GM21717 (cell line): ENCODE measurements around the gene GATD1.
"Not testable (repeated sequence)": the region's sequence is repeated elsewhere in the genome, so short reads cannot be mapped to it uniquely, and the experiment has no call there.

Experiments
- ATAC-seq: cut with Tn5 transposase; IDR thresholded peaks from one replicate; pipeline ENCODE4 v1.9.1; 2021; ENCODE audit warnings: mild to moderate bottlenecking, moderate library complexity; ENCODE audit not compliant: unreplicated experiment

The GATD1 gene

GRCh38 chr11:765025-765801, 12.1 kb downstream of the GATD1 start:
- ATAC-seq = no peak

- no peak for ATAC-seq
These were observed 12.8 kb downstream of the GATD1 start for GRCh38 chr11:764322-765024.

GRCh38 chr11:763549-764321, 13.6 kb downstream of the GATD1 start:
- ATAC-seq = no peak

- ATAC-seq = no peak
These were observed 14.2 kb downstream of the GATD1 start for GRCh38 chr11:763073-763463.

GRCh38 chr11:762421-763072, 14.7 kb downstream of the GATD1 start:
- no peak for ATAC-seq

- ATAC-seq = no peak
These were observed 15.7 kb downstream of the GATD1 start for GRCh38 chr11:761526-762108.

- no peak for ATAC-seq
These were observed 17.1 kb downstream of the GATD1 start for GRCh38 chr11:760236-760635.

- no peak for ATAC-seq
These were observed 27.6 kb downstream of the GATD1 start for GRCh38 chr11:749731-750130.

- ATAC-seq = peak; percentile 17
These were observed 29.3 kb downstream of the GATD1 start for GRCh38 chr11:748007-748359.

GRCh38 chr11:747158-748006, 29.9 kb downstream of the GATD1 start, which contains the start of gene TALDO1:
TALDO1 (plus strand) TSS chr11:747464; CDS start chr11:747482, 18 bp downstream.
- peak; percentile 82 for ATAC-seq

- ATAC-seq = peak; percentile 20
These were observed 30.8 kb downstream of the GATD1 start for GRCh38 chr11:746289-747157.

GRCh38 chr11:745428-745827, 31.9 kb downstream of the GATD1 start:
- ATAC-seq = no peak

- ATAC-seq = no peak
These were observed 34.6 kb downstream of the GATD1 start for GRCh38 chr11:742571-743201.

- no peak for ATAC-seq
These were observed 35.1 kb downstream of the GATD1 start for GRCh38 chr11:742156-742546.

GRCh38 chr11:737899-738298, 39.4 kb downstream of the GATD1 start:
- not testable (repeated sequence) for ATAC-seq

- no peak for ATAC-seq
These were observed 39.9 kb downstream of the GATD1 start for GRCh38 chr11:737366-737765.

GRCh38 chr11:734541-734940, 42.7 kb downstream of the GATD1 start:
- ATAC-seq = not testable (repeated sequence)

- no peak for ATAC-seq
These were observed 44.2 kb downstream of the GATD1 start for GRCh38 chr11:733072-733471.
